IPS-18a (cell line): ENCODE measurements around the gene ZBTB20.

Experiments used
- H3K27ac ChIP-seq: one replicate; pipeline ENCODE4 v1.5.1; 2013; ENCODE audit warnings: low read length
- H3K27me3 ChIP-seq: one replicate; pipeline ENCODE4 v1.6.1; 2013; ENCODE audit warnings: mild to moderate bottlenecking, low read length; ENCODE audit not compliant: control insufficient read depth, insufficient read depth
- H3K36me3 ChIP-seq: one replicate; pipeline ENCODE4 v1.6.1; 2013; ENCODE audit warnings: low read depth, low read length; ENCODE audit not compliant: control insufficient read depth
- H3K4me1 ChIP-seq: one replicate; pipeline ENCODE4 v1.6.1; 2013; ENCODE audit warnings: low read depth, low read length; ENCODE audit not compliant: control insufficient read depth
- H3K4me3 ChIP-seq: one replicate; pipeline ENCODE4 v1.5.1; 2013; ENCODE audit warnings: low read length
- H3K9ac ChIP-seq: one replicate; pipeline ENCODE4 v1.6.1; 2013; ENCODE audit warnings: mild to moderate bottlenecking, low read length, moderate library complexity
- H3K9me3 ChIP-seq: one replicate; pipeline ENCODE4 v1.6.1; 2013; ENCODE audit warnings: low read depth, low read length; ENCODE audit not compliant: control insufficient read depth

Gene ZBTB20

GRCh38 chr3:114411811-114412803 is 735.0 kb downstream of the ZBTB20 start:
- no peak overlapping the region for H3K27ac ChIP-seq
- H3K9me3 ChIP-seq = no peaks in the 10 kb centered on the region

GRCh38 chr3:114411190-114411668 is 735.9 kb downstream of the ZBTB20 start:
- peaks cover 50% of the 10 kb centered on the region for H3K4me1 ChIP-seq
- H3K4me3 ChIP-seq = no peak overlapping the region
- no peak overlapping the region for H3K27ac ChIP-seq
- H3K9ac ChIP-seq = no peak overlapping the region
- no peaks in the 10 kb centered on the region for H3K9me3 ChIP-seq
- no peaks in the 10 kb centered on the region for H3K27me3 ChIP-seq
- H3K36me3 ChIP-seq = no peaks in the 10 kb centered on the region

More at GRCh38 chr3:114411811-114412803, 735.0 kb downstream of the ZBTB20 start:
- H3K4me1 ChIP-seq = peaks cover 50% of the 10 kb centered on the region
- no peak overlapping the region for H3K9ac ChIP-seq
- H3K27me3 ChIP-seq = no peaks in the 10 kb centered on the region
- no peaks in the 10 kb centered on the region for H3K36me3 ChIP-seq
- H3K4me3 ChIP-seq = no peak overlapping the region

- no peak overlapping the region for H3K27ac ChIP-seq
- H3K36me3 ChIP-seq = no peaks in the 10 kb centered on the region
- H3K27me3 ChIP-seq = no peaks in the 10 kb centered on the region
- H3K9me3 ChIP-seq = no peaks in the 10 kb centered on the region
- H3K4me1 ChIP-seq = peaks cover 50% of the 10 kb centered on the region
- H3K4me3 ChIP-seq = no peak overlapping the region
- no peak overlapping the region for H3K9ac ChIP-seq
Observed at GRCh38 chr3:114408736-114409670, 738.1 kb downstream of the ZBTB20 start.

GRCh38 chr3:114406922-114407321 is 740.2 kb downstream of the ZBTB20 start:
- no peaks in the 10 kb centered on the region for H3K9me3 ChIP-seq
- no peaks in the 10 kb centered on the region for H3K27me3 ChIP-seq
- no peaks in the 10 kb centered on the region for H3K36me3 ChIP-seq
- peaks cover 40% of the 10 kb centered on the region for H3K4me1 ChIP-seq
- no peak overlapping the region for H3K4me3 ChIP-seq
- H3K9ac ChIP-seq = no peak overlapping the region
- no peak overlapping the region for H3K27ac ChIP-seq

- Histone ChIP-seq H3K9ac (no peak overlapping the region), H3K4me1 (peaks cover 34% of the 10 kb centered on the region)
Observed at GRCh38 chr3:114406286-114406685, 740.8 kb downstream of the ZBTB20 start.

GRCh38 chr3:114405202-114405990 is 741.7 kb downstream of the ZBTB20 start:
- H3K36me3 ChIP-seq = no peaks in the 10 kb centered on the region
- H3K27me3 ChIP-seq = no peaks in the 10 kb centered on the region
- no peaks in the 10 kb centered on the region for H3K9me3 ChIP-seq
- no peak overlapping the region for H3K27ac ChIP-seq
- no peak overlapping the region for H3K9ac ChIP-seq
- H3K4me3 ChIP-seq = no peak overlapping the region
- H3K4me1 ChIP-seq = peaks cover 25% of the 10 kb centered on the region

More at GRCh38 chr3:114406286-114406685, 740.8 kb downstream of the ZBTB20 start:
- H3K27ac ChIP-seq = no peak overlapping the region
- no peak overlapping the region for H3K4me3 ChIP-seq
- H3K9me3 ChIP-seq = no peaks in the 10 kb centered on the region
- no peaks in the 10 kb centered on the region for H3K27me3 ChIP-seq
- H3K36me3 ChIP-seq = no peaks in the 10 kb centered on the region

- Histone ChIP-seq H3K36me3 (no peaks in the 10 kb centered on the region), H3K4me1 (peaks cover 17% of the 10 kb centered on the region), H3K9me3 (no peaks in the 10 kb centered on the region), H3K27me3 (no peaks in the 10 kb centered on the region), H3K9ac (no peak overlapping the region), H3K27ac (no peak overlapping the region), H3K4me3 (no peak overlapping the region)
Observed at GRCh38 chr3:114404590-114404989, 742.5 kb downstream of the ZBTB20 start.

- no peaks in the 10 kb centered on the region for H3K4me1 ChIP-seq
- H3K4me3 ChIP-seq = no peak overlapping the region
- H3K27ac ChIP-seq = no peak overlapping the region
- no peaks in the 10 kb centered on the region for H3K9me3 ChIP-seq
- no peaks in the 10 kb centered on the region for H3K27me3 ChIP-seq
- no peak overlapping the region for H3K9ac ChIP-seq
- no peaks in the 10 kb centered on the region for H3K36me3 ChIP-seq
Observed at GRCh38 chr3:114402838-114403237, 744.2 kb downstream of the ZBTB20 start.

GRCh38 chr3:114401346-114401745 is 745.7 kb downstream of the ZBTB20 start:
- Histone ChIP-seq H3K4me1 (no peaks in the 10 kb centered on the region), H3K27me3 (no peaks in the 10 kb centered on the region), H3K4me3 (no peak overlapping the region), H3K36me3 (no peaks in the 10 kb centered on the region), H3K9ac (no peak overlapping the region), H3K9me3 (no peaks in the 10 kb centered on the region), H3K27ac (no peak overlapping the region)

- Histone ChIP-seq H3K9me3 (no peaks in the 10 kb centered on the region), H3K36me3 (no peaks in the 10 kb centered on the region), H3K27ac (no peak overlapping the region), H3K9ac (no peak overlapping the region), H3K4me1 (no peaks in the 10 kb centered on the region), H3K4me3 (no peak overlapping the region), H3K27me3 (no peaks in the 10 kb centered on the region)
Observed at GRCh38 chr3:114400371-114400770, 746.7 kb downstream of the ZBTB20 start.
